ENCODE measurements around the gene TECPR1.

GRCh38 chr7:98288064-98288823 lies 36.2 kb upstream of the TECPR1 start:
- TF ChIP-seq CTCF (IDR thresholded peaks at IDR 0.05; ENCODE audit: extremely low read depth in 1 of 2, insufficient read depth in 1 of 2, low read depth in 1 of 2, low read length in 2 of 2): no peak
- no peak for TF ChIP-seq POLR2A (IDR thresholded peaks at IDR 0.05; ENCODE audit: low read depth, low read length)
- no peak for TF ChIP-seq MAX (IDR thresholded peaks at IDR 0.05; ENCODE audit: insufficient read depth, insufficient read length)
- TF ChIP-seq EZH2 (IDR thresholded peaks at IDR 0.05; ENCODE audit: borderline replicate concordance, low read depth, low read length, severe bottlenecking): no peak
- no peak for TF ChIP-seq POLR2AphosphoS5 (IDR thresholded peaks at IDR 0.05; ENCODE audit: insufficient read depth, low read depth, low read length)
- TF ChIP-seq GATA2 (IDR thresholded peaks at IDR 0.05; ENCODE audit: insufficient read depth, insufficient read length, low read depth, low read length): no peak
- no peak for TF ChIP-seq MYC (IDR thresholded peaks at IDR 0.05; ENCODE audit: low read depth, low read length)
- TF ChIP-seq JUN (IDR thresholded peaks at IDR 0.05; ENCODE audit: borderline replicate concordance, insufficient read depth, insufficient read length, low read depth): no peak
- TF ChIP-seq FOS (IDR thresholded peaks at IDR 0.05; ENCODE audit: borderline replicate concordance, insufficient read depth, low read length): no peak
